ENCODE measurements around the gene BRD3OS.

The BRD3OS gene

DNA sequence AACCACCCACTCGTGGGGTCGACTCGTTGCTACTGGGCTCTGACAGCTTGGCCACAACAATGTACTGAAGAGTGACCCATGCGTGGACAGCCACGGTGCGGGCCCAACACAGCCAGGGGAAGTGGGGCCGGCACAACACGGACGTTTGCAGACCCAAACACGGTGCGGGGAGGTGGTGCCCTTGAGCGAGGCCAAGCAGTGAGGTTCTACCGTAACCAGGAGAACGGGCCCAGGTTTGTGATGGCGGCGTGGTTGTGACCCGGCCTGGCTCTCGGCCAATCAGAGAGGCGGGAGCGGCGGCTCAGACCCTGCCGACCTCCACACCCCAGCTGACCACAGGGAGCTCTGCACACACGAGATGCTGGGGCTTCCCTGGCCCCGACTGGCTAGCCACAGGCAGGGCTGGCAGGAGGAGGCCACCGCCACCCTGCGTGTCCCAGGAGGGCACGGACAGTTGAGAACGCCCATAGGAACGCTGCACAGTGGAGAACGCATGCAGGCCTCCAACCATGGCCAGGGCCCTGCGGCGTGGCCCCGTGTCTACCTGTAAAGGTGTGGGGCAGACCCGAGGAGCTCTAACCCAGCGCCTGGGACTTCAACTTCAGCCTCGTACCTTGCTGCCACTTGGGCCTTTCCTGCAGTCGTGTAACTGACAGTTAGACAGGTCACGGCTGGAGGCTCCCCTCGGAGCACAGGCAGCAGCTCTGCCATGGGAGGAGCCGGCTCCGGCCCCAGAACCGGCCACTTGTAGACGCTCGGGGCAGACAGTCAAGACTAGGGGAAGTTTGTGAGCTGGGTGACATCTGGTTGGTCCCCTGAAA lies 28.9 kb downstream of the BRD3OS start:
- DNase-seq = no peak

- no peak for DNase-seq
These were observed 29.9 kb downstream of the BRD3OS start for GRCh38 chr9:134054891-134055811.

- no peak for DNase-seq
These were observed 30.7 kb downstream of the BRD3OS start for GRCh38 chr9:134055981-134056461.

DNA sequence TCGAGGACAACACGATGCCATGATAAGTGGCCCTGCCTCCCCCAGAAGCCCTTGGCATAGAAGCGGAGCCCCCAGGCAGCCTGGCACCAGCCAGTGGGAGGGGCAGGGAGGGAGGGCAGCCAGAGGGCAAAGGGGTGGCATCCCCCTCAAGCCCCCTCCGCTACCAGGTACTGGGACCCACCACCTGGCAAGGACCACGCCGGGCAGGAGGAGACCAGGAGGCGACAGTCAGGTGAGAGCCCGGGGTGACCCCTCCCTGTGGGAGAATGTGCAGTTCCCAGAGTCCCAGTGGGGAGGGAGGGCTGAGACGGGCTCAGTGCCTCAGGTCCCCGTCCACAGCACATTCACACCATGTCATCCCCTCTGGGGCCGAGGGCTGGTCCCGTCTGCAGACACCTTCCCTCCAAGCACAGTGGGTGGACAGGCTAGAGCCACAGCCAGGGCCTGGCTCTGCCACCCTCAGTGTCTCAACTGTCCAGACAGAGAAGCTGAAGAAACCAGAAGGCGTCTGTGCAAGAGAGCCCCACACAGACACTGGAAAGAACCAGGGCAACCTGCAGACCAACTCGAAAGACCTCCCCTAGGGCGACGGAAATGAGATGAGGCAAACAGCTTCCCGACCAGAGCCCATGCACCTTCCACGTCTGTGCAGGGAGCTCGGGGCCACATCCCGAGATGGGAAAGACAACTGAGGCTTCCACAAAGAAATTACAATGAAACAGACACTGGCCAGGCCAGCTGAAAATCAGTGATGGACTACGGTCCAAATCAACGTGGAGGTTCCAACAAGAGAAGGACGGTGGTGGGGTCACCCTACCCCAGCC lies 31.4 kb downstream of the BRD3OS start:
- DNase-seq = no peak

DNA sequence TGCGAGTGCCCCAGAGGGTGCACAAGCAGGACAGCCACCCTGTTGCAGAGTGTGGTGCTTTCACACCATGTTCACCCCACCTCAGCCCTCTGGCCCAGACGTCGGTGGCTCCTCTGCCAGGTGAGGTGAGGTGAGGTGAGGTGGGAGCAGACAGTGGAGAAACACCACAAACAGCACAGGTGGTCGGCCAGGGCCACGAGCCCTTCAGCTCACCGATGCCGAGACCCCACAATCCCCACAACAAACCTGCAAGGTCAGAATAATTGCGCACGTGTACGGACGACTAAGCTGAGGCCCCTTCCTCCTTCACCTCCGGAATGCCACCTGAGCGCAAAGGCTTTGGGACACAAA lies 32.0 kb downstream of the BRD3OS start:
- DNase-seq = no peak

- no peak for DNase-seq
These were observed 32.7 kb downstream of the BRD3OS start for GRCh38 chr9:134057751-134058701.

DNA sequence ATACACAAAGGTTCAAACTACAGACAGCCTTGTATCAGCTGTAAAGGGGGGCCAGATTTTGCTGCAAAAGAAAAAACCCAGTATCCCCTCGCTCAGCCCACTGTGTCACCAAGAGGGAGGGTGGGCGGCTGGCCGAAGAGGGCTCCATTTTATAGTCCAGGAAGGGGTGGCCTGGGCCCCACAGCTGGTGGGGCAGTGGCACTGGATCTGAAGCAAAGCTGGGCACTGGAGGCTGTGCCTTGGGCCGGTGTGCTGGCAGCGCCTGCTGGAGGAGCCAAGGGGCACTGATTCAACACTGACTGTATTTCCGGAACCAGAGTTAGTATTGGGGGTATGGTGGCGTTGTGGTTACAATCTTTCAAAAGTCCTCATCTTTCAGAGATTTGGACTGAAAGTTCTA lies 33.4 kb downstream of the BRD3OS start:
- no peak for DNase-seq

DNA sequence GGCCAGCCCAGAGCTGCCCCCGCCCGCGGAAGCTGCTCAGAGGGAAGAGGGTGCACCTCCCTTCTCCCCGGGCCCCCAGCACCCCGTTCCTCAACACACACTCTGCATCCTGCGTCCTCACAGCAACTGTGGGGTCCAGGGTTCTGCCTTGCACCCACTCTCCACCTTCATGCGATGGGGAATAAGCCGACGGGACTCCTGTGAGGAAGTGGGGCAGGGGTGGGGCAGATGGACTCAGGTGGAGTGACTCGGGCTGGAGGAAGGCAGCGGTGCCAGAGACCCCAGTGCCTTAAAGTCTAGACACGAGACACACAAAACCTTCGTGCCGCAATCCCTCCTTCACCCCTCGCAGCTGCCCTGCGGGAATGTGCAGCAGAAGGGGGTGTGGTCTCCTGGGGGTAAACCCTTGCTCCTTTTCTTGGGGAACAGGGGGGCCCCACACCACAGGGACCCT lies 33.9 kb downstream of the BRD3OS start:
- DNase-seq = no peak

GRCh38 chr9:134059661-134060395 lies 34.5 kb downstream of the BRD3OS start:
- DNase-seq = no peak

DNA sequence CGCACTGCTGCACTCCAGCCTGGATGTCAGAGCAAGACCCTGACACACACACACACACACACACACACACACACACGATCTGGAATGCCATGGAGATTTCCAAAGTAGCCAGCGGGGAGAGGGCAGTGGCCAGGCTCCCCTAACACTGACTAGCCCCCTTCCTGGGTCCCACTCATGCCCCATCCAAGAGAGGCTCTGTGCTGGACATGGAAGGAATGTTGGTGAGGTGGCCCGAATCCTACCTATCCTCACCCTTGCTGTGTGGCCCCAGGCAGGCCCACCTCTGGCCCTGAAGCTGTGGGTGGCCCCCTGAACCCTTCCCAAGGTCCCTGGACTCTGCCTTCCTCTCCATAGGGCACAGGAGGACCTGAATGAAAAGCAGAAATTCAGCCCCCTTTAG lies 35.3 kb downstream of the BRD3OS start:
- DNase-seq = no peak

GRCh38 chr9:134061019-134061687 lies 35.9 kb downstream of the BRD3OS start:
- DNase-seq = no peak

GRCh38 chr9:134061688-134062371 lies 36.5 kb downstream of the BRD3OS start:
- no peak for DNase-seq

GRCh38 chr9:134062461-134063087 lies 37.3 kb downstream of the BRD3OS start:
- no peak for DNase-seq

DNA sequence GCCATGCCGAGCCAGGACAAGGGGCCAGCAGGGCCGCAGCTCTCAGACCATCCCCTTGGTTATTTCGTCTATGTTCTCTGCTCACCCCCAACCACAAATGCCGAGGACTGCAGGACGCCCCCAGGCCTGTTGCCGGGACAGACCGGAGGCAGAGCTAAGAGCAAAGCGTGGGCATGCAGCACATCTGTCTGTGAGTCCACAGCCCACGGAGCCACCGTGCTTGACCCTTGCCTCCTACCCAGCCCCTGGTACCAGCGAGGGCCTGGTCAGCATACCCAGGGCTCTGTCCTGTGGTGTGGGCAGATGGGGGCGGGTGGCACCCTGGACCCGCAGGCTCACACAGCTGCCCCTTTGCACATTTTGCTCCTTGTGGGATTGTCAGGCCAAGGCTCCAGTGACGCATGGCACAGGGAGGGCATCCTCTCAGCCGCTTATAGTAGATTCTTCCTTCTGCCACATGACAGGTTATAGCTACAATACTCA lies 37.8 kb downstream of the BRD3OS start:
- DNase-seq = no peak

- DNase-seq = no peak
These were observed 38.5 kb downstream of the BRD3OS start for GRCh38 chr9:134063571-134064450.

DNA sequence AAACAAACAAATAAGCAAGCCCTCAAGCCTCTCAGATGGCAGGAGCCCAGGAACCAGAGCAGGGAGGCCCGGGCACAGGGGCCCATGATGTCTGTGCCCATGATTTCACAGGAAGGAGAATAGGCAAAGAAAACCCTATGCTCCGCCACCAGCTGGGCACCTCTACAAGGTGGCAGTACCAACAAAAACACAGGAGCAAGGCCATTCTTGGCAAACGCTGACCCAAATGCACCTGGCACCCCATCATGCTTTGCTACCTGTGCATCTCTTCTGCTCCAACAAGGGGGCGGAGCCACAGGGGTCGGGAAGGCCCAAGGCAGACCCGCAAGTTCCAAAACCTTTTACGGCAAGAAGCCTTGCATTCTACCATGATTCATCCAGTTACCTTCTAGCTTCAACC lies 39.4 kb downstream of the BRD3OS start:
- no peak for DNase-seq

DNA sequence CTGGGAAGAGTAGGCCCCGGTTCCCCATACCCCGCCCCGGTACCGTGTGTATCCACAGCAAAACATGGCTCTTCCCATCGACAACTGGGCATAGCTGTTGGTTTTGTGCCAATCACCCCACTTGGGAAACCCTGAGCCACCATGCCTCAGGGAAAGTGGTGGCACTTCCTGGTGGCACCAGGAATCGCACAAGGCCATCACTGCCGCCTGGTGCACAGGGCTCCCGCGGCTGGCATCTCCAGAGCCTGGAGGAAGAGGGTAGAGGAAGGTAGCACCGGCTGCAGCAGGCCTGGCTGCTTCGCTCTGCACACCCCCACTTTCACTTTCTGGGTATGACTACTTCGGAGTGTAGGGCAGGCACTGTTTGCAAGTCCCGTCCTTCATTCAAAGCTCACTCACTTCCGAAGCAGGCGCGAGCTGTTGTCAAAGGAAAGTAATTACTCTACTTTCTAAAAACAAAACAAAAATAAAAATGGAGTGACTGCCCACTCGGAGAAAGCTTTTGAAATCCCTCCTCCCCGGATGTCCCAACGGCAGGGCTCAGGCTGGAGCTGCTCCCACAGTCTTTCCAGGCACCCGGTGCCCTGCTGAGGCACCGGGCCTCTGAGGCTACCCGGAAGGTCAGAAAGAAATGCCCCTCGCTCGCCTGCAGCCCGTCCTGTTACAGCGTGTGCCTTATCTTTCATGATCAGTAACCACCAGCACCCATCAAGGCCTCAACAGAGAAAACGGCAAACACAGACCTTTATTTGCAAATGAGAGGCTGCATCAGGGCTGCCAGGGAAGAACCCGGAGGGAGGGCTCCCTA lies 40.5 kb downstream of the BRD3OS start:
- DNase-seq = peak; percentile 48

Measured in activated gamma-delta T cell treated with Interleukin-2 at 50 U/mL for 16 hours (primary cell).